ENCODE results near the gene GMFB.
"Not testable (repeated sequence)": the region's sequence is repeated elsewhere in the genome, so short reads cannot be mapped to it uniquely, and the experiment has no call there.

The GMFB gene

GRCh38 chr14:54457609-54457996 is 31.2 kb downstream of the GMFB start:
- no peak for DNase-seq

DNA sequence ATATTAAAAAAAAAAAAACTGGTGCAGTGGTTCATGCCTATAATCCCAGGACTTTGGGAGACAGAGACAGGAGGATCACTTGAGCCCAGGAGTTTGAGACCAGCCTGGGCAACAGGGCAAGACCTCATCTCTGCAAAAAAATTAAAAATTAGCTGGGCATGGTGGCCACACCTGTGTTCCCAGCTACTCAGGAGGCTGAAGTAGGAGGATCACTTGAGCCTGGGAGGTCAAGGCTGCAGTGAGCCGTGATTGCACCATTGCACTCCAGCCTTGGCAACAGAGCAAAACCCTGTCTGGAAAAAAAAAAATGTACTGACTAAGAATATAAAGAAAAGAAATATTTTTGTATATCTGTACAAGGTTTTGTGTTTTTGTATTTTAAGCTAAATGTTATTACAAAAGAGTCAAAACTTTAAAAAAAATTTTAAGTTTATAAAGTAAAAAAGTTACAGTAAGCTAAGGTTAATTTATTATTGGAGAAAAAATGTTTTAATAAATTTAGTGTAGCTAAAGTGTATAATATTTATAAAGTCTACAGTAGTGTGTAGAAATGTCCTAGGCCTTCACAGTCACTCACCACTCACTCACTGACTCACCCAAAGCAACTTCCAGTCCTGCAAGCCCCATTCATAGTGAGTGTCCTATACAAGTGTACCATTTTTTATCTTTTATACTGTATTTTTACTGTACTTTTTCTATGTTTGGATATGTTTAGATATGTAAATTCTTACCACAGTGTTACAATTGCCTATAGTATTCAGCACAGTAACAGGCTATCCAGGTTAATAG is 31.8 kb downstream of the GMFB start:
- not testable (repeated sequence) for DNase-seq

DNA sequence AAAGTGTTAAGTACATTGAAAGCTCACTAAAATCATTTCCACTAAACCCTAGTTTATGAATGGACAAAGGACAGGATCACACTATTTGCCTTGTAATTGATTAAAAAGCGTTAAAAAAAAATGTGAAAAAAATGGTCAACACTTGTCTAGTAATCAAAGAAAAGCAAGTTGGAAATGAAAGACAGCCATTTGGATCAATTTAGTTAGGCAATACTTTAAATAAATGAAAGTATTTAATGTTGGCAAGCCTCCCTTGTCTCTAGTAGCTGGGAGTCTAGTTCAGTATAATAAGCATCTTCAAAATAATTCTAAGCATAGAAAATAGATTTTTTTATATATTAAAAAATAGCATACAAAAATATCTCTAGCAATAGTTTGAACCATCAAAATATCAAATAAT is 33.4 kb downstream of the GMFB start:
- no peak for DNase-seq

DNA sequence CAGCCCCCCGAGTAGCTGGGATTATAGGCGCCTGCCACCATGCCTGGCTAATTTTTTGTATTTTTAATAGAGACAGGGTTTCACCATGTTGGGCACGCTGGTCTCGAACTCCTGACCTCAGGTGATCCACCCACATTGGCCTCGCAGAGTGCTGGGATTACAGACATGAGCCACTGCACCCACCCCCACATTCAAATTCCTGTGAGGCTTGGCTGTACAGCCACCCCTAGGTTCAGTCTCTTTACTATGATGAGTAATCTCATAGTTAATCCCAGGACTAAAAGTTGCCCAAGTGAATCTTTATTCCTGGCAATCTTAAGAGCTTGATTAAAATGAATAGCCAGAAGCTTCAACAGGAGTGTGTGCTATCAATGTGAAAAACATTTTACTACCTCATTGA is 34.8 kb downstream of the GMFB start:
- not testable (repeated sequence) for DNase-seq

- no peak for DNase-seq
Measured at GRCh38 chr14:54453252-54453651, 35.5 kb downstream of the GMFB start.

DNA sequence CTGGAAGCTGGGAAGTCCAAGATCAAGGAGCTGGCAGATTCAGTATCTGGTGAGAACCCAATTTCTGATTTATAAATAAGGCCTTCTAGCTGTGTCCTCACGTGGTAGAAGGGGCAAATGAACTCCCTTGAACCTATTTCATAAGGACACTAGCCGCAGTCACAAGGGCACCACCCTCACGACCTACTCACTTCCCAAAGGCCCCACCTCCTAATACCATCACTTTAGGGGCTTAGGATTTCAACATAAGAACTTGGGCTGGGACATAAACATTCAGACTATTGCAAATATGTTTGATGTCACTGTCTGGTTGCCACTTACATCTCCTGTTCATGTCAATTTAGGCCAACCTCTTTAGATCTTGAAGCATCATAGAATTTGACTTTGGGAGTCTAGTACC is 36.8 kb downstream of the GMFB start:
- no peak for DNase-seq

- DNase-seq = no peak
Measured at GRCh38 chr14:54451121-54451601, 37.6 kb downstream of the GMFB start.

DNA sequence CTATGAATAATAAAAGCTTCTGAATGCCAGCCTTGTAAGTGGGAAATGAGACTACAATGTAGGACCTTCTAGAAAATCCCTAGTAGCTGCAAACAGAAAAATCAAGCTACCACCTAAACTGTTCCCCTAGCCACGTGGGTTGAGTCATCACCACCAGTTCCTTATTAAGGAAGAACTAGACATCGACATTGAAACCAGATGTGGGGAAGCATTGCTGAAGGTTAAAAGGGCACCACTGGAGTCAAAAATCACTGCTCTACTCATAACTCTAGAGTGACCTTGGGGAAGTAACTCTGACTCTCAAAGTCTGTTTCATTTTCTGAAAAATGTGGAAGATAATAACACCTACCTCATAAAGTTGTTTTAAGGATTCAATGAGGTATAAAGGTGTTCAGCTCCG is 38.2 kb downstream of the GMFB start:
- DNase-seq = no peak

DNA sequence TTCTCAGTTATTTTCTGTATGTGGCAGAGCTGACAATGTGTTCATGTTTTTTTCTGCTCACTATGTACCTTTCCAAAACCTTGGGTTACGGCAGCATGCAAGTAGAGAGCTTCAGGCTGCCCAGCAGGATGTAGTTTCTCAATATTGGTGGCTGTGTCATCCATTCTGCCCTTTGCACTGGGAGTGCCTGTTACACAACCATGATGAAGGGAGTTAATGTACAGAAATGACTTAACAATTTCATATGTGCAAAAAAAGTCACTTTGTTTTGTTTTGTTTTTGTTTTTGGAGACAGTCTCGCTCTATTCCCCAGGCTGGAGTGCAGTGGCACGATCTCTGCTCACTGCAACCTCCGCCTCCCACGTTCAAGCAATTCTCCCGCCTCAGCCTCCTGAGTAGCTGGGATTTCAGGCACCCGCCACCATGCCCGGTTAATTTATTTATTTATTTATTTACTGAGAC is 41.5 kb downstream of the GMFB start:
- DNase-seq = no peak

GRCh38 chr14:54446161-54446693 is 42.6 kb downstream of the GMFB start:
- DNase-seq = no peak

- no peak for DNase-seq
Measured at GRCh38 chr14:54444681-54445080, 44.1 kb downstream of the GMFB start.

GRCh38 chr14:54443981-54444380 is 44.8 kb downstream of the GMFB start:
- DNase-seq = no peak

GRCh38 chr14:54442961-54443360 is 45.8 kb downstream of the GMFB start:
- not testable (repeated sequence) for DNase-seq

DNA sequence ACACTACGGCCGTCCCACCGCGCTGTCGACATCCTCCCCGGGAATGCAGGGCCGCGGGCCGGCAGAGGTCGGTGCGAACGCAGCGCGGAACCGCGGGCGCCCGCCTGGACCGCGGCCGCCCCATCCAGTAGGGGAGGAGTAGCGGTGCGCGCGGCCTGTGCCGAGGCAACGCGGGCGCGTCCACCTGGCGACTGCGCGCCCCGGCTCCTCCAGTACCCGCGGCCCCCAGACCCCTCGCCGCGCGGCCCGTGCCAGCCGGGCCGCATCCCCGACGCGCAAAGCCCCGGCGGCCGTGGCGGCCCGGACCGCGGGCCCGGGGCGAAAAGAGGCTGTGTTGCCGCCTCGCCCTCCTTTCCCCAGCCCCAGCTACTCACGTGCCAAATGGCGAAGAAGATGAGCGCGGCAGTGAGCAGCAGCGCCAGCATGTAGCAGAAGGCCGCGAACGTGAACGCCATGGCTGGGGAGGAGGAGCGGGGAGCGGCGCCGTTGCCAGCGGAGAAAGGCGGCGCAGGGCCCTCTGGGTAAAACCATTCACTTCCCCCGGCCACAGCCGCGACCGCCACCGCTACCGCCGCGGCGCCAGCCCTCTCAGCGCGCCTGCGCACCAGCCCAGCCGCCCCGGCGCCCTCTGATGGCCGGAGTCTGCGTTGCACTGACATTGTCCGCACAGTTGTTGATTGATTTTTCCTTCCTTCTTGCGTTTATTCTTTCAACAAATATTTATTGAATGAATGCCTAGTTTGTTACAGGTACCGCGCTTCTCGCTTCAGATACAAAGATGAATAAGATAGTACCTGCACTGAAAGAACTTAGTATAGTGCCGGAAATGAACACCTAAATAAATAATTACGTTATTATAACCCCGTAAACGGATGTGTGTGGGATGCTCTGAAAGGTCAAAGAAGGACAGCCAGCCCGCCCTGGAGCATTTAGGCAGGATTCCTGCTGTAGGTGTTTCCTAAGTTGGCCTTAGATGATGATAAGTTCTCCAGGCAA is 47.6 kb downstream of the GMFB start, which contains the start of gene CNIH1:
Gene CNIH1, minus strand, starts transcription at position 502 of the 996 bp plus-strand sequence. Its CDS starts 47 bp downstream, at position 455.
- peak; percentile 89 for DNase-seq

DNA sequence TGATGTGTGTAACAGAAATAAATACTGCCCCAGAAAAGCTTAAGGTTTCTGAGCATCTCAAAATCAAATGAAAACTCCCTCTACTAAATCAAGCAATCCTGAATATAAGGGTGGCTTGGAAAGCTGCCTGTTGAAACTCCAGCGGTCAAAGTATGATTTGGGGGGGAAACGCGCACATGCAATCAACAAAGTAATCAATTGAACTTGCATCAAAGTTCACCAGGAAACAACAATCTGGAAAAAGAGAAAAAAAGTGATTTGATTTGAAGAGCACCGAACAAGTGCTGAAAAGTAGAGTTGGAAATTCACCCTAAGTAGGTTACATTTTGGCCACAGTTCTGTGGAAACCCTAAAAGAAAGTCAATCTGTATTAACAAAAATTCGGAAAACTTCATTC is 48.3 kb downstream of the GMFB start:
- no peak for DNase-seq

DNA sequence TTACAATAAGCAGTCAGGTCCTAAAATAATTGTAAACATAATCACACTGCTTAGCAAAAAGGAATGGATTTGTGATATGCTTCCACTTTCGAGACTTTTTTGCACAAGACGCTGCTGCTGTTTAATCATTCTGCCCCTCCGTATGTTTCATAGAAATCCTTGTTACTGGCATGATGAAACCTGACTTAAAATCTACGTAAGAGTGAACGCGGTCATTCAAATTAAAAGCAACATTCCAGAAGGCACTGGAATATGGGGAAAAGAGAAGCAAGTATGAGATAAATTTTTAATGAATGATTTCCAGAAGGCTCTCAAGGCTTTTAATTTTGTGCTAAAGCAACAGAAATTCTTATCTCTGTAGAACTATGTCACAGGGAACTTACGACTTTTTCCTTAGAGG is 48.7 kb downstream of the GMFB start:
- DNase-seq = no peak

- no peak for DNase-seq
Measured at GRCh38 chr14:54438703-54439102, 50.1 kb downstream of the GMFB start.

GRCh38 chr14:54437954-54438353 is 50.8 kb downstream of the GMFB start:
- not testable (repeated sequence) for DNase-seq

GRCh38 chr14:54435500-54435981 is 53.2 kb downstream of the GMFB start:
- no peak for DNase-seq

- DNase-seq = no peak
Measured at GRCh38 chr14:54428527-54428926, 60.3 kb downstream of the GMFB start.

- DNase-seq = no peak
Measured at GRCh38 chr14:54427871-54428270, 60.9 kb downstream of the GMFB start.

DNA sequence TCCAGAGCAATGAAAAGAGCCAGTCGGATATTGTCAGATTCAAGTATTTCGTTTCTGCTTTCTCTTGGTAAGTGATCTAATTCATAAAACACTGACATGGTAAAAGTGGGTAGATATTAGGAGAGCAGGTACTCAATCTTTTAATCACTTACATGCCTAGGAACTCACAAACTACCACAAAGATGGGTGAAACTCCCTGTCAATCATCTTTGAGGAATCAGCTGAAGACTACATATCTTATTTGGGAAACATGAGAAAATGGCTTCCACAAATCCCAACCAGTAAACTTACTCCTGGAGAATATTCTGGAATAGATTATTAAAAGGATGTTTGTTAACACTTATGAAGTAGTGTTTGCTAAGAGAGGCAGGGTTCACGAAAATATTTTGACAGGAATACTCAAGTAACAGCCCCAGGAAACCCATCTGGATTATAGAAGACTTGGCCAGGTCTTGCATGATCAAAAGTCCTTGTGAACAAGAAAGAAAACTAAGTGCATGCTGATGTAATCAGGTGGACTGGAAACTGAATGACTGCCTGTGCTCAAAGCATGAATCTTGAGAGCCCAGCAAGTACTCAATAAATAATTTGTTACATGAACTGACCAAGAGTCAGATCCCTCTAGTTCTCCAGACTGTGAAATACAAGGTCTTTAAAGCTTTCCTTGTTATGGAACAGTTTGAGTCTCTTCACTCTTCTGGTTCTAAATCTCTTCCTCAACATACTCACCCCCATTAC is 63.1 kb downstream of the GMFB start:
- DNase-seq = no peak

Data from T1000 (cell line).